Measurements from ENCODE around the gene EPHA4.

GRCh38 chr2:221610255-221610654 is 38.2 kb upstream of the EPHA4 start:
- TF ChIP-seq CTCF (IDR thresholded peaks at IDR 0.05) = no peak
- no peak for TF ChIP-seq POLR2A (IDR thresholded peaks at IDR 0.05)

Measured in Peyer's patch (tissue), 4 donors.